Neural crest cell (in vitro differentiated cells): ENCODE data around the gene HSF2BP. TPM values are rescaled to one million over a fixed set of nuclear protein-coding genes. Genes with fewer than 3 reads are reported as not detected.
"Not testable (repeated sequence)": the region's sequence is repeated elsewhere in the genome, so short reads cannot be mapped to it uniquely, and the experiment has no call there.

ENCODE experiments used
- DNase-seq: peaks from one replicate; pipeline ENCODE4 v3.0.0; 2021; ENCODE audit warnings: low read depth, mixed read lengths, low spot score
- H3K27ac Mint-ChIP-seq: one replicate; pipeline ENCODE4 v1.8.0; 2021; ENCODE audit warnings: mild to moderate bottlenecking, mixed read lengths; ENCODE audit not compliant: unreplicated experiment
- H3K27me3 Mint-ChIP-seq: 2 replicates; pipeline ENCODE4 v1.8.0; 2021; ENCODE audit warnings: low read depth, mild to moderate bottlenecking, mixed read lengths
- H3K36me3 Mint-ChIP-seq: 2 replicates; pipeline ENCODE4 v1.8.0; 2021; ENCODE audit warnings: low read depth, mild to moderate bottlenecking, mixed read lengths
- H3K4me1 Mint-ChIP-seq: 2 replicates; pipeline ENCODE4 v1.8.0; 2021; ENCODE audit warnings: mixed read lengths
- H3K4me3 Mint-ChIP-seq: one replicate; pipeline ENCODE4 v1.8.0; 2021; ENCODE audit warnings: mild to moderate bottlenecking, mixed read lengths
- H3K9me3 Mint-ChIP-seq: 2 replicates; pipeline ENCODE4 v1.8.0; 2021; ENCODE audit warnings: mixed read lengths
- microRNA-seq: library from miRNA; unstranded; fragments of <30 nt; microRNA quantifications from one replicate; pipeline ENCODE4, GENCODE V29; 2020
- total RNA-seq: library from RNA; stranded (reverse); gene quantifications from 2 replicates; pipeline ENCODE4 v1.2.1, GENCODE V29; 2021

The HSF2BP gene
- total RNA-seq, 1 donor from 2014 or later: 2.3 TPM

GRCh38 chr21:43493471-43493870 lies 165.8 kb downstream of the HSF2BP start:
- not testable (repeated sequence) for H3K4me1 Mint-ChIP-seq, H3K9me3 Mint-ChIP-seq, H3K4me3 Mint-ChIP-seq, H3K27ac Mint-ChIP-seq, H3K27me3 Mint-ChIP-seq, DNase-seq, H3K36me3 Mint-ChIP-seq

- H3K27ac Mint-ChIP-seq, H3K36me3 Mint-ChIP-seq, H3K9me3 Mint-ChIP-seq, DNase-seq, H3K27me3 Mint-ChIP-seq, H3K4me1 Mint-ChIP-seq, H3K4me3 Mint-ChIP-seq: not testable (repeated sequence)
Observed at GRCh38 chr21:43488235-43488634, 171.1 kb downstream of the HSF2BP start.

- H3K9me3 Mint-ChIP-seq, H3K4me1 Mint-ChIP-seq, H3K27me3 Mint-ChIP-seq, H3K36me3 Mint-ChIP-seq, DNase-seq, H3K27ac Mint-ChIP-seq, H3K4me3 Mint-ChIP-seq: not testable (repeated sequence)
Observed at GRCh38 chr21:43486051-43486450, 173.2 kb downstream of the HSF2BP start.

GRCh38 chr21:43485016-43485415 lies 174.3 kb downstream of the HSF2BP start:
- not testable (repeated sequence) for H3K27me3 Mint-ChIP-seq, H3K27ac Mint-ChIP-seq, H3K9me3 Mint-ChIP-seq, H3K36me3 Mint-ChIP-seq, H3K4me3 Mint-ChIP-seq, DNase-seq, H3K4me1 Mint-ChIP-seq

- H3K27me3 Mint-ChIP-seq, H3K36me3 Mint-ChIP-seq, H3K27ac Mint-ChIP-seq, H3K9me3 Mint-ChIP-seq, H3K4me3 Mint-ChIP-seq, DNase-seq, H3K4me1 Mint-ChIP-seq: not testable (repeated sequence)
Observed at GRCh38 chr21:43479197-43479596, 180.1 kb downstream of the HSF2BP start.

Small RNAs within 50 kb of the gene (microRNA-seq; reads per million reads assigned to microRNA genes)
- gene MIR6070: not detected

Other genes starting within 250 kb of the HSF2BP start
- gene SIK1, start 232.4 kb downstream of the HSF2BP start, total RNA-seq: 1.7 and 1.8 TPM in 2 replicates
- 68.8 and 70.4 TPM in 2 replicates for gene RRP1B, start 72 bp upstream of the HSF2BP start, total RNA-seq
- 59.3 and 67.3 TPM in 2 replicates for gene PDXK, start 59.6 kb upstream of the HSF2BP start, total RNA-seq
- gene CSTB, start 116.8 kb upstream of the HSF2BP start, total RNA-seq: 37.1 and 40.9 TPM in 2 replicates
- gene RRP1, start 130.1 kb upstream of the HSF2BP start, total RNA-seq: 49.0 and 49.4 TPM in 2 replicates
- 37.3 and 40.3 TPM in 2 replicates for gene AGPAT3, start 205.7 kb upstream of the HSF2BP start, total RNA-seq